Ishikawa (cell line): ENCODE data around the gene PLEKHA5.

Source experiments
- CEBPB ChIP-seq: IDR thresholded peaks from 2 replicates; pipeline ENCODE4 v1.6.1; 2012
- CREB1 ChIP-seq: IDR thresholded peaks from 2 replicates; pipeline ENCODE4 v1.6.1; 2012; ENCODE audit warnings: low read depth
- EGR1 ChIP-seq: IDR thresholded peaks from 2 replicates; pipeline ENCODE4 v1.6.1; 2012
- EP300 ChIP-seq: IDR thresholded peaks from 2 replicates; pipeline ENCODE4 v1.6.1; 2012; ENCODE audit warnings: borderline replicate concordance
- FOXM1 ChIP-seq: IDR thresholded peaks from 2 replicates; pipeline ENCODE4 v1.6.1; 2012; ENCODE audit warnings: low read depth, borderline replicate concordance
- MAX ChIP-seq: IDR thresholded peaks from 2 replicates; pipeline ENCODE4 v1.6.1; 2012
- NFIC ChIP-seq: IDR thresholded peaks from 2 replicates; pipeline ENCODE4 v1.6.1; 2012
- RAD21 ChIP-seq: IDR thresholded peaks from 2 replicates; pipeline ENCODE4 v1.6.1; 2012; ENCODE audit warnings: low read depth
- TAF1 ChIP-seq: IDR thresholded peaks from 2 replicates; pipeline ENCODE4 v1.6.1; 2012; ENCODE audit warnings: low read depth, mild to moderate bottlenecking
- TCF12 ChIP-seq: IDR thresholded peaks from 2 replicates; pipeline ENCODE4 v1.6.1; 2012; ENCODE audit warnings: low read depth
- TEAD4 ChIP-seq: IDR thresholded peaks from 2 replicates; pipeline ENCODE4 v1.6.1; 2012
- YY1 ChIP-seq: IDR thresholded peaks from 2 replicates; pipeline ENCODE4 v1.6.1; 2012; ENCODE audit warnings: low read depth
- ZBTB7A ChIP-seq: IDR thresholded peaks from 2 replicates; pipeline ENCODE4 v1.6.1; 2012; ENCODE audit warnings: low read depth
- TF ChIP-seq, protein P1 (sequence below): IDR thresholded peaks from 2 replicates; pipeline ENCODE4 v1.6.1; 2012; ENCODE audit warnings: low read depth, mild to moderate bottlenecking
- TF ChIP-seq, protein P2 (sequence below): IDR thresholded peaks from 2 replicates; pipeline ENCODE4 v1.6.1; 2012

PLEKHA5 gene

GRCh38 chr12:19129122-19129485 is 429 bp upstream of the PLEKHA5 start:
- TF ChIP-seq FOXM1 (no peak), EGR1 (no peak), CEBPB (no peak), CREB1 (no peak), TCF12 (no peak), EP300 (no peak), RAD21 (no peak), TEAD4 (no peak), NFIC (no peak), MAX (no peak; the same call in 1 of the 2 replicates)

GRCh38 chr12:19130224-19131024 is 891 bp downstream of the PLEKHA5 start:
- TF ChIP-seq TCF12 (no peak; the same call in 1 of the 2 replicates), TAF1 (peak; percentile 33; the same call in 1 of the 2 replicates), MAX (peak; percentile 12; the same call in 1 of the 2 replicates), FOXM1 (no peak), EP300 (0 out of 2 replicates have a peak, but pooled peaks have one; percentile 26), ZBTB7A (peak; percentile 100)

GRCh38 chr12:19131025-19131444 is 1.5 kb downstream of the PLEKHA5 start:
- TF ChIP-seq TCF12, result no peak
- TF ChIP-seq CREB1, result no peak
- TF ChIP-seq YY1, result no peak
- TF ChIP-seq FOXM1, result peak; percentile 79; the same call in 1 of the 2 replicates
- peak; percentile 44 for TF ChIP-seq MAX
- TF ChIP-seq NFIC, result no peak

- TF ChIP-seq RAD21, result no peak
- TF ChIP-seq NFIC, result no peak
- no peak for TF ChIP-seq CREB1
- no peak for TF ChIP-seq YY1
- no peak for TF ChIP-seq EGR1
- TF ChIP-seq TCF12, result no peak
- no peak for TF ChIP-seq FOXM1
- TF ChIP-seq, protein P1, sequence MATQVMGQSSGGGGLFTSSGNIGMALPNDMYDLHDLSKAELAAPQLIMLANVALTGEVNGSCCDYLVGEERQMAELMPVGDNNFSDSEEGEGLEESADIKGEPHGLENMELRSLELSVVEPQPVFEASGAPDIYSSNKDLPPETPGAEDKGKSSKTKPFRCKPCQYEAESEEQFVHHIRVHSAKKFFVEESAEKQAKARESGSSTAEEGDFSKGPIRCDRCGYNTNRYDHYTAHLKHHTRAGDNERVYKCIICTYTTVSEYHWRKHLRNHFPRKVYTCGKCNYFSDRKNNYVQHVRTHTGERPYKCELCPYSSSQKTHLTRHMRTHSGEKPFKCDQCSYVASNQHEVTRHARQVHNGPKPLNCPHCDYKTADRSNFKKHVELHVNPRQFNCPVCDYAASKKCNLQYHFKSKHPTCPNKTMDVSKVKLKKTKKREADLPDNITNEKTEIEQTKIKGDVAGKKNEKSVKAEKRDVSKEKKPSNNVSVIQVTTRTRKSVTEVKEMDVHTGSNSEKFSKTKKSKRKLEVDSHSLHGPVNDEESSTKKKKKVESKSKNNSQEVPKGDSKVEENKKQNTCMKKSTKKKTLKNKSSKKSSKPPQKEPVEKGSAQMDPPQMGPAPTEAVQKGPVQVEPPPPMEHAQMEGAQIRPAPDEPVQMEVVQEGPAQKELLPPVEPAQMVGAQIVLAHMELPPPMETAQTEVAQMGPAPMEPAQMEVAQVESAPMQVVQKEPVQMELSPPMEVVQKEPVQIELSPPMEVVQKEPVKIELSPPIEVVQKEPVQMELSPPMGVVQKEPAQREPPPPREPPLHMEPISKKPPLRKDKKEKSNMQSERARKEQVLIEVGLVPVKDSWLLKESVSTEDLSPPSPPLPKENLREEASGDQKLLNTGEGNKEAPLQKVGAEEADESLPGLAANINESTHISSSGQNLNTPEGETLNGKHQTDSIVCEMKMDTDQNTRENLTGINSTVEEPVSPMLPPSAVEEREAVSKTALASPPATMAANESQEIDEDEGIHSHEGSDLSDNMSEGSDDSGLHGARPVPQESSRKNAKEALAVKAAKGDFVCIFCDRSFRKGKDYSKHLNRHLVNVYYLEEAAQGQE, result no peak
- no peak for TF ChIP-seq ZBTB7A
- TF ChIP-seq CEBPB, result no peak
Measured at GRCh38 chr12:19138551-19138950, 9.0 kb downstream of the PLEKHA5 start.

DNA sequence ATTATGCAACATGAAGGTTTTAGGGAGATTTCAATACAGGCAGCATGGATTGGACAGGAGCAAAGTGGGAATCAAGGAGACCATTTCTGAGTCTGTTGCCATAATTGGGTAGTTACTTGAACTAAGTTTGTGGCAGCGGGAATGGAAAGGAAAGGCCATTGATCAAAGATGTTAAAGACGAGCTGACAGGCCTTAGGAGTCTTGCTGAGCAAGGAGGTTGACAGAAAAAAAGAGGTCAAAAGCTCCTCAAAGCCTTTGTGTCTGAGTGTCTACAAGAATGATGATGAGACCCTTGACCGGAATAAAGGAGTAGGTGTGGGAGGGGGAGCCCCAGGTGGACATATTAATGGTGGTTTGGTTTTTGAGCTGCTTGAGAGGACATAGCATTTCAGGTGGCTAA is 9.4 kb downstream of the PLEKHA5 start:
- TF ChIP-seq ZBTB7A (no peak), RAD21 (no peak), MAX (no peak), CEBPB (no peak), EP300 (no peak), TCF12 (no peak), TAF1 (no peak), CREB1 (no peak)
- TF ChIP-seq, protein P1, result no peak

DNA sequence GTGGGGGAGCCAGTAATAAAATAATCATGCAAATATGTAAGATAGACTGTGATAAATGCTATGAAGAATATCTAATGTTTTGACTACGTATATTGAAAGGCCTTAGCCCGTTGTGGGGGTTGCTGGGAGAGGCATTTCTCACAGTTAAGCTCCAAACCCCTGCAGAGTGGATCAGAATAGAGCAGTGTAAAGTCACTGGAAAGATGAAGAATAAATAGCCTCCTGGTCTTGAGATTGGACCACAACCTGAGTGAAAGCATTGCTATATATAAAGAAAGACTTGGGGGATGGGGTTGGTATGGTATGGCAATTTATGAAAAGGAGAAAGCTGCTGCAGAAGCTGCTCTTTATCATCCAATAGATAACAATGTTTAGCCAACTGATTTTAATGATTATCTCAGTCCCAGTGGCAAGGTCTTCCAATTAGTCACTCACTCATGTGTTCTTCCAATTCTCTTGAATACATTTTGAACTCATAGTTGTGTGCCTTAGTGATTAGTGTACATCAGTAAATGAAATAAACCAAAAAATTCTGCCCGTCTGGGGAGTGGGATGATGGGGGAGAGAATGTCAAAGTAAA is 10.2 kb downstream of the PLEKHA5 start:
- no peak for TF ChIP-seq FOXM1
- no peak for TF ChIP-seq YY1
- TF ChIP-seq, protein P2, sequence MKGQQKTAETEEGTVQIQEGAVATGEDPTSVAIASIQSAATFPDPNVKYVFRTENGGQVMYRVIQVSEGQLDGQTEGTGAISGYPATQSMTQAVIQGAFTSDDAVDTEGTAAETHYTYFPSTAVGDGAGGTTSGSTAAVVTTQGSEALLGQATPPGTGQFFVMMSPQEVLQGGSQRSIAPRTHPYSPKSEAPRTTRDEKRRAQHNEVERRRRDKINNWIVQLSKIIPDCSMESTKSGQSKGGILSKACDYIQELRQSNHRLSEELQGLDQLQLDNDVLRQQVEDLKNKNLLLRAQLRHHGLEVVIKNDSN, result no peak
- no peak for TF ChIP-seq CEBPB
- TF ChIP-seq EGR1, result no peak
- TF ChIP-seq RAD21, result no peak
- TF ChIP-seq NFIC, result no peak
- TF ChIP-seq MAX, result no peak
- no peak for TF ChIP-seq CREB1
- TF ChIP-seq ZBTB7A, result no peak
- TF ChIP-seq, protein P1, result no peak
- TF ChIP-seq TAF1, result no peak
- TF ChIP-seq TEAD4, result no peak
- no peak for TF ChIP-seq TCF12
